H54 (cell line): ENCODE results near the gene CD84.
"Not testable (repeated sequence)": the region's sequence is repeated elsewhere in the genome, so short reads cannot be mapped to it uniquely, and the experiment has no call there.

Source experiments
- DNase-seq: peaks from one replicate; pipeline ENCODE4 v3.0.0; 2011; ENCODE audit warnings: low spot score, mixed read lengths; ENCODE audit not compliant: insufficient read length
- FAIRE-seq: peaks from 3 replicates; lab custom pipeline; 2011; peaks lifted over from hg19 to GRCh38; lab: Jason Lieb, UNC
- POLR2A ChIP-seq: IDR thresholded peaks from 2 replicates; pipeline ENCODE4 v1.6.1; 2011; ENCODE audit warnings: low read depth, mild to moderate bottlenecking, low read length

The CD84 gene

DNA sequence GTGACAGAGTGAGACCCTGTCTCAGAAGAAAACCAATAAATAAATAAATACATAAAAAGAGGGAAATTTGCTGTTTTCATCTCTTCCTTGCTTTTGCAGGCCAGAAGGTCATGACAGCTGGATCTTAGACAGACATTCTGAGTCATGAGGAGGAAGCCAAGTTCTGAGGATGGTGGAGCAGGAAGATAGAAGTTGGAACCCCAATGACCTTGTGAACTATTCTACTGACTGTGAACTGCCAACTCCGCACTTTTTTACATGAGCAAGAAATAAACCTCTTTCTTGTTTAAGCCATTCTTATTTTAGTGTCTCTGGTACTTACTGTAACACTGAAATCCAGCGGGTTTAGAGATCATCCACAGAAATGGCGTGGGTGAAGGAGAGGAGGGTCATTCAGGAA, 8.5 kb downstream of the CD84 start:
- TF ChIP-seq POLR2A = no peak
- FAIRE-seq (no peak), DNase-seq (no peak)

DNA sequence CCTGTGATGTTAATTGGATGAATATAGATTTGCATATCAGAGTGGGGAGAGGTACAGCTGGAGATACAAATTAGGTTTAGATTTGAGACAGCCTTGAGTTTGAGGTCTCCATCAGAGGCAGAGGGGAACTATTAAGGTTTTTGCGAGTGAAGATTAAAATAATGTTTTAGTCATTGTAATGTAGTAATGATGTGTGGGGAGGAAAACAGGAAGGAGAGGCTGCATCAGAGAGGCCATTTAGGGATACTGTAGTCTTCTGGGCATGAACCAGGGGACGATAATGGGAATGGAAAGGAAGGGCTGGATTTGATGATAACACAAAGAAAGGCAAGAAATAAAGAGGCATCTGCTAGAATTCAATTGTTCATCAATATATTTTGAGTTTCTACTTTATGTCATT, 9.5 kb downstream of the CD84 start:
- DNase-seq = no peak
- TF ChIP-seq POLR2A = no peak
- FAIRE-seq = no peak

DNA sequence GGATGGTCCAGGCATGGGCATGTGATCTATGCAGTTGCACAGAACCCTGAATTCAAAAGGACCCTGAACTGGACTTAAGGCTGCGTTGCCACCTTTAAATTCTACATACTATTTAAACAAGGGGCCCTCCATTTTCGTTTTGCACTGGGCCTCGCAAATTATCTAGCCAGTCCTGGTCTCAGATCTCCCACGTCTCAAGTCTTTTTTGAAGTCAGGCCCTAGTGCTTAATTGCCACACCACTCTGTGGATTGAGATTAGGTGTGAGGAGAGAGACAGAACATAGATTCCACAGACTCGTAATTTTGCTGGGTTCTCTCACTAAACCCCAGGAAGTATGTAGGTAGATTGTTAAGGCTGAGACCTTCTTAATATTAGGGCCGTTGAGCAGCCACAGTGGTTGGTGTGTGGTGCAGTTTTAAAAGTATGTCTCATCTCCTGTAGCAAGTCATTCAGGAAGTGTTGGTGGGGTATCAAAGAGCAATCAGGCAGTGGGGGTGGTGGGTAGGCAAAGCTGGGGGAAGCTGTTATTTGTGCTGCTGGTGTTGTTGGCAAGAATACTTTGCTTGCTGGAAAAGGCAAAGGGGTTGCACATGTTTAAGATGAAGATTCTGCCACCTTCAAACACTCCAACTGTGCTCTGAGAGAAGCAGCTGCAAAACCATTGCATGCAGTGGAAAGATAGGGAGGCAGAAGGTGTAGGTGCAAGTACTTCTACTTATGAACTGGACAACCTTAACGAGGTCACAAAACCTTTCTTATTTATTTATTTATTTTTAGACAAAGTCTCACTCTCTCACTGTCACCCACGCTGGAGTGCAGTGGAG, 11.2 kb downstream of the CD84 start:
- no peak for TF ChIP-seq POLR2A
- DNase-seq (no peak), FAIRE-seq (no peak)

DNA sequence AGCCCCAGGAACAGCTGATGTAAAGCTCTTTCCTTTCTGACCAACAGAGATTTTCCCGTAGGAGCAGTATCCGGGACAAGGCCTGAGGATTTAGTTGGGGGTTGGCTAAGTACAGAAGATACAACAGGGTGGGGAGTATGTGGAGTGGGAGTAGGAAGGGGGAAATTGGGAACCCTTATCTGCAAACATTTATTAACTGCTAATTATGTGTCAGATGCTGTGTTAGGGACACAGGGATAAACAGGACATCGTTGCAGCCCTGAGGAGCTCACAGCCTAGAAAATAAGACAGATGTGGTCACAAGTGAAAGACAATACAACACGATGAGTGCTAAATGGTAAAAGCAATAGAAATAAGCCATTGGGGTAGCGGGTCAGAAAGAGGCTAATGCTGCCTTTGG, 12.0 kb downstream of the CD84 start:
- no peak for FAIRE-seq
- TF ChIP-seq POLR2A = no peak

DNA sequence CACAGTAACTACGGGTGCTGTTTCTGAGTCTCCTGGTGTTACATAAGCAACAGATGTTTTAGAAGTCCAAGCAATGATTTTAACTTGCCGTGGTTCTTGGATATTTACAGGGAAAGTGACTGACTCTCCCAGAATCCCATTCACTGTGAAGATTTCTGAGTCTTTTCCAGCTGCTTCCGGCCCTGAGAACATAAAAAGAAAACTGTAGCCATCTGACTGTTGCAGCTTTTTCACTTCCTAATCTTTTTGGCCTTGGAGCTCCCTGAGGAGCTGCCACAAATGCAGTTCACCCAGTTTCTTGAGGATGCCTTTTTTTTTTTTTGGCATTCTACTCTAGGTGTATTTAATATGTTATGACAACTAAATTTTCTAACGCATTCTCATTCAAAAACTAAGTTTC, 13.7 kb downstream of the CD84 start:
- FAIRE-seq = no peak
- TF ChIP-seq POLR2A = no peak
- DNase-seq = no peak

More for the DNA sequence above, 12.0 kb downstream of the CD84 start:
- no peak for DNase-seq

DNA sequence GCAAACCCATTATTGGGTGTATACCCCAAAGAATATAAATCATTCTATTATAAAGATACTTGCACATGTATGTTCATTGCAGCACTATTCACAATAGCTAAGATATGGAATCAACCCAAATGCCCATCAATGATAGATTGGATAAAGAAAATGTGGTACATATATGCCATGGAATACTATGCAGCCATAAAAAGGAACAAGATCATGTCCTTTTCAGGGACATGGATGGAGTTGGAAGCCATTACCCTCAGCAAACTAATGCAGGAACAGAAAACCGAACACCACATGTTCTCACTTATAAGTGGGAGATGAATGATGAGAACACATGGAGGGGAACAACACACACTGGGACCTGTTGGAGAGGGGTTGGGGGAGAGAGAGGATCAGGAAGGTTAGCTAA, 16.1 kb downstream of the CD84 start:
- not testable (repeated sequence) for FAIRE-seq

DNA sequence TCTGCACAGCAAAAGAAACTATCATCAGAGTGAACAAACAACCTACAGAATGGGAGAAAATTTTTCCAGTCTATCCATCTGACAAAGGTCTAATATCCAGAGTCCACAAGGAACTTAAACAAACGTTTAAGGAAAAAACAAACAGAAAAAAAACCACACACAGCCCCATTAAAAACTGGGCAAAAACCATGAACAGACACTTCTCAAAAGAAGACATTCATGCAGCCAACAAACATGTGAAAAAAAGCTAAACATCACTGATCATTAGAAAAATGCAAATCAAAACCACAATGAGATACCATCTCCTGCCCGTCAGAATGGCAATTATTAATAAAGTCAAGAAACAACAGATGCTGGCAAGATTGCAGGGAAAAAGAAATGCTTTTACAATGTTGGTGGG, 16.6 kb downstream of the CD84 start:
- FAIRE-seq, DNase-seq: not testable (repeated sequence)

More for the DNA sequence above, 16.1 kb downstream of the CD84 start:
- DNase-seq = not testable (repeated sequence)

DNA sequence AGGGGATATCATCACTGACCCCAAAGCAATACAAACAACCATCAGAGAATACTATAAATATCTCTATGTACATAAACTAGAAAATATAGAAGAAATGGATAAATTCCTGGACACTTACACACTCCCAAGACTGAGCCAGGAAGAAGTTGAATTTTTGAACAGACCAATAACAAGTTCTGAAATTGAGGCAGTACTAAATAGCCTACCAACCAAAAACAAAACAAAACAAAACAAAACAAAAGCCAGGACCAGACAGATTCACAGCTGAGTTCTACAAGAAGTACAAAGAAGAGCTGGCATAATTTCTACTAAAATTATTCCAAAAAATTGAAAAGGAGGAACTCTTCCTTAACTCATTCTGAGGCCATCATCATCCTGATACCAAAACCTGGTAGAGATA, 18.5 kb downstream of the CD84 start:
- no peak for TF ChIP-seq POLR2A
- DNase-seq (no peak), FAIRE-seq (no peak)

DNA sequence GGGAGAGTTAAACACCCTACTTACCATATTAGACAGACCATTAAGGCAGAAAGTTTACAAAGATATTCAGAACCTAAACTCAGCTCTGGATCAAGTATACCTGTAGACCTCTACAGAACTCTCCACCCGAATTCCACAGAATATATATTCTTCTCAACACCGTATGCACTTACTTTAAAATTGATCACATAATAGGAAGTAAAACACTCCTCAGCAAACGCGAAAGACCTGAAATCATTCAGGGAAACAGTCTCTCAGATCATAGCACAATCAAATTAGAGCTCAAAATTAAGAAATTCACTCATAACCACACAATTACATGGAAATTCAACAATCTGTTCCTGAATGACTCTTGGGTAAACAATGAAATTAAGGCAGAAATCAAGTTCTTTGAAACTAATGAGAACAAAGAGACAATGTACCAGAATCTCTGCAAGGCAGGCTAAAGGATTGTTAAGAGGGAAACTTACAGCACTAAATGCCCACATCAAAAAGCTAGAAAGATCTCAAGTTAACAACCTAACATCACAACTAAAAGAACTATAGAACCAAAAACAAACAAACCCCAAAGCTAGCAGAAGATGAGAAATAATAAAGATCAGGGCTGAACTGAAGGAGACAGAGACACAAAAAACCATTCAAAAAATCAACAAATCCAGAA, 19.1 kb downstream of the CD84 start:
- no peak for FAIRE-seq
- no peak for DNase-seq
- no peak for TF ChIP-seq POLR2A

DNA sequence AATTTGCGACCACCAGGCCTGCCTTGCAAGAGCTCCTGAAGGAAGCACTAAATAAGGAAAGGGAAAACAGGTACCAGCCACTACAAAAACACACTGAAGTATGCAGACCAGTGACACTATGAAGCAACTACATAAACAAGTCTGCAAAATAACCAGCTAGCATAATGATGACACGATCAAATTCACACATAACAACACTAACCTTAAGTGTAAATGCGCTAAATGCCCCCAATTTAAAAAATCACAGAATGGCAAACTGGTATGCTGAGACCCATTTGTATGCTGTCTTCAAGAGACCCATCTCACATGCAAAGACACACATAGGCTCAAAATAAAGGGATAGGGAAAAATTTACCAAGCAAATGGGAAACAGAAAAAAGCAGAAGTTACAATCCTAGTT, 19.9 kb downstream of the CD84 start:
- DNase-seq, FAIRE-seq: not testable (repeated sequence)

DNA sequence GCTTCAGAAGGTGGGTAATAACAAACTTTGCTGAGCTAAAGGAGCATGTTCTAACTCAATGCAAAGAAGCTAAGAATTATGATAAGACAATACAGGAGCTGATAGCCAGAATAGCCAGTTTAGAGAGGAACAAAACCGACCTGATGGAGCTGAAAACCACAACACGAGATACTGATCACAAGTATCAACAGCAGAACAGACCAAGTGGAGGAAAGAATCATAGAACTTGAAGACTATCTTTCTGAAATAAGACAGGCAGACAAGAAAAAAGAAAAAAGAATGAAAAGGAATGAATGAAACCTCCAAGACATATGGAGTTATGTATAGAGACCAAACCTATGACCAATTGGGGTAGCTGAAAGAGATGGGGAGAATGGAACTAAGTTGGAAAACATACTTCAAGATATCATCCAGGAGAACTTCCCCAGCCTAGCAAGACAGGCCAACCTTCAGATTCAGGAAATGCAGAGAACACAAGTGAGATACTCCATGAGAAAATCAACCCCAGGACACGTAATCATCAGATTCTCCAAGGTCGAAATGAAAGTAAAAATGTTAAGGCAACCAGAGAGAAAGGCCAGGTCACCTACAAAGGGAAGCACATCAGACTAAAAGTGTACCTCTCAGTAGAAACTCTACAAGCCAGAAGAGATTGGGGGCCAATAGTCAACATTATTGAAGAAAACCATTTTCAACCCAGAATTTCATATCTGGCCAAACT, 20.5 kb downstream of the CD84 start:
- no peak for TF ChIP-seq POLR2A
- FAIRE-seq = no peak
- no peak for DNase-seq

DNA sequence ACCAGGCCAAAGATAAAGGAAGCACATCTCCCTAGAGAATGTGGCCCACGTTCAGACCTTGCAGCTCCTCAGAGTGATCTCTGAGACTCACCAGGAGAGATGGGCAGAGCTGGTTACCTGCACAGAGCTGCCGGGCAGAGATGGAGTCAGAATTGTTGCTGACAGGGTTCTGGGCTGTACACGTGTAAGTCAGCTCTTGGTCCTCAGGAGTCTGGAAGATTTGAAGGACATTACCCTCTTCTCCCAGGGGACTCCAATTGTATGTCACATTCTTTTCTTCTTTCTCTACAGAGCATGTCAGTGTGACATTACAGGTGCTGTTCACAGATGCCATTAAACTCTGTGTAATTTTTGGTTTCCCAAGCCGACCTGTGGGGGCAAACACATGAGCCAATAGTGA, 25.5 kb downstream of the CD84 start:
- FAIRE-seq (no peak), DNase-seq (no peak)
- no peak for TF ChIP-seq POLR2A

DNA sequence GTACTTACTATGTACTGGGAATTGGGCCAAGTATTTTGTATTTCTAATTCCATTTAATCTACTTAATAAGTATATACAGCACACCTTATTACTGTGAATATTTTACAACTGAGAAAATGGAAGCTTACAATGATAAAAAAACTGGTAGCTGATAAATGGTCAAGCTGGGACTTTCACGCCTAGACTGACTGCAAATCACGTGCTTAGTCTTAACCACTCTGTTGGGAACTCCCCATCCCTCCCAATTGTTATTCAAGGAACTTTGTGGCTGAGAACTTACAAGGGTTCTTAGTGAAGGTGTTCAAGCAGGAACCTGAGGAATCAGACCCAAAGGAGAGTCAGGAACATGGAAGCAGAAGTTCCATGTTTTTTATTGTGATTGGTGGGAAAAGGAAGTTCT, 26.9 kb downstream of the CD84 start:
- FAIRE-seq (no peak), DNase-seq (no peak)
- no peak for TF ChIP-seq POLR2A

DNA sequence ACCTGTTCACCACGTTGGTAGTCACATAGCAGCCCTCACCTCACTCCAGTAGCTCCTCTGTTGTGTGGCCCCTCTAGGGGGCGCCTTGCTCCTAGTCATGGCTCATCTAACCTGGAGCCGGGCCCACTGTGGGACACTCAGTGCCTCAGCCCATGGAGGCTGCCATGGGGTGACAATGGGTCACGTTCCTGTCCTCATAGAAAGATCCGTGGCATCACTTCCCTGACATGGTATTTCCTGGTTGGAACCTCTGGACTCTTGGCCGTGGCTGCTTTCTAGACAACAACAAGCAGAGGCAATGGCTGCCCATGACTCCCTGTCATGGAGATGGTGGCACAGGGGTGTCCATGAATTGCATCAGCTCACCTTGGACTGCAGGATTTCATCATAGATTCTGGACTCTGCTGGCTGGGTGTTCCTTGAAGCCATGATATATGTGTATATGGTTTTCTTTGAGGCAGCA, 28.7 kb downstream of the CD84 start:
- DNase-seq = no peak
- no peak for FAIRE-seq
- TF ChIP-seq POLR2A = no peak
